Measurements from ENCODE around the gene SPEG. TPM values are rescaled to one million over a fixed set of nuclear protein-coding genes. Genes with fewer than 3 reads are reported as not detected.

The SPEG gene
- total RNA-seq, 1 donor from 2014 or later: 5.6 TPM

DNA sequence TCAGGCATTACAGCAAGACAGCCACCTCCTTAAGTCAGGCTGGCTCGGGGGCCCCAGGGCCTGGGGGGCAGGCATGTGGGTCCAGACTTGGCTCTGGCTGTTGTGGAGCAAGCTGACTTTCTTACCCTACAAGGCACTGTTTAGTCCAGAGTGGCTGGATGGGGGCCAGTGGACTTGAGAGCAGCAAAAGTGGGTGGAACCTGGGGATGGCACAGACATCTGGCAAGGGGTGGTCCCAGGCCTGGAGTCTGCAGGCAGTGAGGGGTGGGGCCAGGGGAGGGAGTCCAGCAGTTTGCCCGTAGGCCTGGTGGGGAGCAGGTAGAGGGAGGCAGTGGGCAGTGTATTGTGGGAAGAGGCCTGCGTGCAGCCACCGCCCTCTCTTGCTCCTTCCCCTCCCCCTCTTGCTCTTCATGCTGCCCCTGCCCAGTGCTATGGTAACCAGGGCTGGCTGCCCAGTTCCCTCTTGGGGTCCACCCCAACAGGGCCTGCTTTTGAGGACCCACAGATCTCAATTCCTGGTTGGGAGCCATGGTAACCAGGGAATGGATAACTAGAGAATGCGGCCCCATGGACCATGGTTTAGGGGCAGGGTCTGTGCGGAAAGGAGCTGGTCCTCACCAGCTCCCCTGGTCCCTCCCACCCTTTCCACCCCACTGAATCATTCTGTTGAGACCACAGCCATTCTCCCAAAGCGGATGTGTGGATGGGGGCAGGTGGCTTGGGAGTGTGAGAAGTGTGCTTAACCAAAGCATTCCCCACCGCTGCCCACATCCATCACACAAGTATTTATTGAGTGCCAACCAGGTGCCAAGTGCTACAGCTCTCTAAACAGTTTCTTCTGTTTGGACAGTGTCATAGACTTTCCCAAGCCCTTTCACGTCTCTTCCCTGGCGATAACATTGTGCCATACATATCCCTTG is 19.3 kb downstream of the SPEG start:
- peak overlapping the region; percentile 53 for H3K4me3 Mint-ChIP-seq
- Histone ChIP-seq H3K27ac (no peak overlapping the region), H3K27me3 (peaks cover 4% of the 10 kb centered on the region), H3K79me2 (ENCODE audit: low read depth) (no peaks in the 10 kb centered on the region), H3K9me3 (ENCODE audit: low read depth) (no peaks in the 10 kb centered on the region), H3K4me1 (peaks cover 21% of the 10 kb centered on the region), H3F3A (ENCODE audit: low read depth) (peaks cover 5% of the 10 kb centered on the region), H4K20me1 (ENCODE audit: low read depth) (no peaks in the 10 kb centered on the region), H3K9ac (no peak overlapping the region), H2AFZ (replicated peaks) (no peak overlapping the region), H3K4me2 (peak overlapping the region; percentile 8), H3K36me3 (no peaks in the 10 kb centered on the region), H3K4me3 (no peak overlapping the region)
- peak; percentile 34 for DNase-seq (ENCODE audit: low spot score)
- H3K27me3 Mint-ChIP-seq (ENCODE audit: insufficient read depth, low read depth): peaks cover 9% of the 10 kb centered on the region
- peak overlapping the region; percentile 95 for H3K27ac Mint-ChIP-seq
- TF ChIP-seq, protein P1, sequence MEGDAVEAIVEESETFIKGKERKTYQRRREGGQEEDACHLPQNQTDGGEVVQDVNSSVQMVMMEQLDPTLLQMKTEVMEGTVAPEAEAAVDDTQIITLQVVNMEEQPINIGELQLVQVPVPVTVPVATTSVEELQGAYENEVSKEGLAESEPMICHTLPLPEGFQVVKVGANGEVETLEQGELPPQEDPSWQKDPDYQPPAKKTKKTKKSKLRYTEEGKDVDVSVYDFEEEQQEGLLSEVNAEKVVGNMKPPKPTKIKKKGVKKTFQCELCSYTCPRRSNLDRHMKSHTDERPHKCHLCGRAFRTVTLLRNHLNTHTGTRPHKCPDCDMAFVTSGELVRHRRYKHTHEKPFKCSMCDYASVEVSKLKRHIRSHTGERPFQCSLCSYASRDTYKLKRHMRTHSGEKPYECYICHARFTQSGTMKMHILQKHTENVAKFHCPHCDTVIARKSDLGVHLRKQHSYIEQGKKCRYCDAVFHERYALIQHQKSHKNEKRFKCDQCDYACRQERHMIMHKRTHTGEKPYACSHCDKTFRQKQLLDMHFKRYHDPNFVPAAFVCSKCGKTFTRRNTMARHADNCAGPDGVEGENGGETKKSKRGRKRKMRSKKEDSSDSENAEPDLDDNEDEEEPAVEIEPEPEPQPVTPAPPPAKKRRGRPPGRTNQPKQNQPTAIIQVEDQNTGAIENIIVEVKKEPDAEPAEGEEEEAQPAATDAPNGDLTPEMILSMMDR (IDR thresholded peaks at IDR 0.05): no peak
- TF ChIP-seq EZH2phosphoT487 (IDR thresholded peaks at IDR 0.05) (no peak), EZH2 (IDR thresholded peaks at IDR 0.05) (no peak)
- H3K9me3 Mint-ChIP-seq: no peaks in the 10 kb centered on the region
- peaks cover 3% of the 10 kb centered on the region for H3K36me3 Mint-ChIP-seq
- H3K4me1 Mint-ChIP-seq: peaks cover 44% of the 10 kb centered on the region

DNA sequence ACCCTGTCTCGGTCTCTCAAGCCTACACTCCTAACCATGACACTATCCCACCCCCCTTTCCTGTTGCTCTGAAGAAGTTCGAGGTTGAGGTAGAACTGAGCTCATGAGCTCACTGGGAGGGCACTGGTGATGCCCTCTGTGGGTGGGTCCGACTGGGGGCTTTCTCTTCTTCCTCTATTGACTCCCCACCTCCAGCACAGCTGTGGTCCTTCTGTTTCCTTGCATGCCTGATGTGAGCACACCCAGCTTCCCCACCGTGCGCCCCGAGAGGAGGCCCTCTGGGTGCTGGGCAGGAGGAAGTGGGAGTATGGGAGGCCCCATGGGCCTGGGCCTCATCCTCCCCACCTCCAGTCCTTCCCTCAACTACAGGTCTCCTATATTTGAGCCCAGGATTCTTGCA is 20.9 kb downstream of the SPEG start:
- TF ChIP-seq, protein P1 (IDR thresholded peaks at IDR 0.05): no peak
- TF ChIP-seq EZH2 (IDR thresholded peaks at IDR 0.05): no peak
- no peak for TF ChIP-seq EZH2phosphoT487 (IDR thresholded peaks at IDR 0.05)
- Mint-ChIP-seq H3K36me3 (no peaks in the 10 kb centered on the region), H3K4me1 (peaks cover 54% of the 10 kb centered on the region), H3K4me3 (peak overlapping the region; percentile 21), H3K27me3 (ENCODE audit: insufficient read depth, low read depth) (peaks cover 9% of the 10 kb centered on the region), H3K9me3 (no peaks in the 10 kb centered on the region), H3K27ac (no peak overlapping the region)
- DNase-seq (ENCODE audit: low spot score): no peak
- H3K27me3 ChIP-seq: no peaks in the 10 kb centered on the region
- H4K20me1 ChIP-seq (ENCODE audit: low read depth): no peaks in the 10 kb centered on the region
- H3K4me3 ChIP-seq: no peak overlapping the region
- no peak overlapping the region for H3K9ac ChIP-seq
- peaks cover 17% of the 10 kb centered on the region for H3F3A ChIP-seq (ENCODE audit: low read depth)
- H3K4me2 ChIP-seq: no peak overlapping the region
- H3K79me2 ChIP-seq (ENCODE audit: low read depth): no peaks in the 10 kb centered on the region
- H3K9me3 ChIP-seq (ENCODE audit: low read depth): no peaks in the 10 kb centered on the region
- no peaks in the 10 kb centered on the region for H3K36me3 ChIP-seq
- H3K4me1 ChIP-seq: peaks cover 30% of the 10 kb centered on the region
- no peak overlapping the region for H3K27ac ChIP-seq
- no peak overlapping the region for H2AFZ ChIP-seq (replicated peaks)

DNA sequence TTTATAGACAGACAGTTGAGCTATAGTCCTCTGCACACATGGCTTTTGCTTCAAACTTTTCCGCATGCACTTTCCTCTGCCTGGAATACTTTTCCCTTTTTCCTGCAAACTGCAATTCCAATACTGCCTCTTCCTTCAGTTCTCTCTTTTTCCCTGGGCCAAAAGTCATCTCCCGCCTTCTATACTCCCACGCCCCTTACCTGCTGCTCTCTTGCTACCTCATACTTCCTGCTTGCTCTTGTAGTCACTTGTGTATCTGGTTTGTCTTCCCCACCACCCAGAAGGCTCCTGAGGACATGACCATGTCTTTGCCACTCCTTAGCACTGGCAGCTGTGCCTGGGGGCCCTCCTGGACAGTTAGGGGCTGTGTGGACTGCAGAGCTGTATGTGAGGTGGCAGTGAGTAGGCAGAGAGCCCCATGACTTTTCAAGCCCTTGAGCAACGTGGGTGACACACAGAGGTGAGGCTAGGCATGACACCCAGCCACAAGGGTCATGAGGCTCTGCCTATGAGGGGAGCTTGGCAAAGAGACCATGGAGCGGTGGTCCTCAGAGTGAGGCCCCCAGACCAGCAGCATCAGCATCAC is 23.2 kb downstream of the SPEG start:
- Histone ChIP-seq H3F3A (ENCODE audit: low read depth) (peaks cover 17% of the 10 kb centered on the region), H3K4me3 (no peak overlapping the region), H3K9me3 (ENCODE audit: low read depth) (no peaks in the 10 kb centered on the region), H3K4me1 (peaks cover 40% of the 10 kb centered on the region), H3K27me3 (no peaks in the 10 kb centered on the region), H4K20me1 (ENCODE audit: low read depth) (no peaks in the 10 kb centered on the region), H3K79me2 (ENCODE audit: low read depth) (no peaks in the 10 kb centered on the region), H3K9ac (no peak overlapping the region), H2AFZ (replicated peaks) (no peak overlapping the region), H3K36me3 (no peaks in the 10 kb centered on the region), H3K27ac (no peak overlapping the region), H3K4me2 (no peak overlapping the region)
- no peak overlapping the region for H3K4me3 Mint-ChIP-seq
- peak; percentile 37 for DNase-seq (ENCODE audit: low spot score)
- no peaks in the 10 kb centered on the region for H3K9me3 Mint-ChIP-seq
- TF ChIP-seq, protein P1 (IDR thresholded peaks at IDR 0.05): peak; percentile 15
- TF ChIP-seq EZH2phosphoT487 (IDR thresholded peaks at IDR 0.05): no peak
- H3K27me3 Mint-ChIP-seq (ENCODE audit: insufficient read depth, low read depth): peaks cover 7% of the 10 kb centered on the region
- no peak overlapping the region for H3K27ac Mint-ChIP-seq
- H3K4me1 Mint-ChIP-seq: peaks cover 47% of the 10 kb centered on the region
- H3K36me3 Mint-ChIP-seq: peaks cover 2% of the 10 kb centered on the region

Measured in neural progenitor cell (in vitro differentiated cells).